Neural cell (in vitro differentiated cells): ENCODE data around the gene TCF12.

Experiments used
- EP300 ChIP-seq: fragments of 450-650 bp; conservative IDR thresholded peaks from 2 replicates; pipeline ENCODE4 v1.6.1; 2014; ENCODE audit warnings: antibody characterized with exemption, mild to moderate bottlenecking, moderate library complexity; ENCODE audit not compliant: poor library complexity, severe bottlenecking
- EZH2 ChIP-seq: fragments of 200-600, 300-800 bp; shearing (Covaris generic), sonication (generic); IDR thresholded peaks from 2 replicates; pipeline ENCODE4 v1.6.1; 2014; ENCODE audit warnings: antibody characterized with exemption, low read length, borderline replicate concordance, mild to moderate bottlenecking; ENCODE audit not compliant: insufficient read depth, poor library complexity, severe bottlenecking
- MXI1 ChIP-seq: fragments of 450-650 bp; conservative IDR thresholded peaks from 2 replicates; pipeline ENCODE4 v1.6.1; 2014; ENCODE audit warnings: antibody characterized with exemption, mild to moderate bottlenecking; ENCODE audit not compliant: poor library complexity, severe bottlenecking
- POLR2AphosphoS5 ChIP-seq: IDR thresholded peaks from 2 replicates; pipeline ENCODE4 v1.6.1; 2012
- RAD21 ChIP-seq: fragments of 450-650 bp; conservative IDR thresholded peaks from 2 replicates; pipeline ENCODE4 v1.6.1; 2014; ENCODE audit warnings: antibody characterized with exemption, mild to moderate bottlenecking, moderate library complexity
- TF ChIP-seq, protein P1 (sequence below): fragments of 450-650 bp; IDR thresholded peaks from 2 replicates; pipeline ENCODE4 v1.5.1; 2014; ENCODE audit warnings: antibody characterized with exemption, mild to moderate bottlenecking, moderate library complexity; ENCODE audit not compliant: poor library complexity, severe bottlenecking

DNA sequence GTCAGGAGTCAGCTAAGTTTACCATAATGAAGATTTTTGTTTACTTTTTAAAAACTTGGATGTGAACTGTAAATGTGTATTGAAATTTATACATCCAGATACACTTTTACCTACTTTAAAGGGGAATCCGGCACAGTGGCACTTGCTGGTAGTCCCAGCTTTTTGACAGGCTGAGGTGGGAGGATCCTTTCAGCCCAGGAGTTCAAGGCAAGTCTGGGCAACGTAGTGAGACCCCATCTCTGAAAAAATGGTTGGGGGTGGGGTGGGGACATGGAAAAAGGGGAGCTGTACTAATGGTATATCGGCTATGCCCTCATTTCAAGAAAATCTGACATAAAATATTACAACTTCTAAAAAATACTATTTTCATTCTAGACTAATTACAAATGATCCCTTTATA, 362.0 kb downstream of the TCF12 start:
- TF ChIP-seq, protein P1, sequence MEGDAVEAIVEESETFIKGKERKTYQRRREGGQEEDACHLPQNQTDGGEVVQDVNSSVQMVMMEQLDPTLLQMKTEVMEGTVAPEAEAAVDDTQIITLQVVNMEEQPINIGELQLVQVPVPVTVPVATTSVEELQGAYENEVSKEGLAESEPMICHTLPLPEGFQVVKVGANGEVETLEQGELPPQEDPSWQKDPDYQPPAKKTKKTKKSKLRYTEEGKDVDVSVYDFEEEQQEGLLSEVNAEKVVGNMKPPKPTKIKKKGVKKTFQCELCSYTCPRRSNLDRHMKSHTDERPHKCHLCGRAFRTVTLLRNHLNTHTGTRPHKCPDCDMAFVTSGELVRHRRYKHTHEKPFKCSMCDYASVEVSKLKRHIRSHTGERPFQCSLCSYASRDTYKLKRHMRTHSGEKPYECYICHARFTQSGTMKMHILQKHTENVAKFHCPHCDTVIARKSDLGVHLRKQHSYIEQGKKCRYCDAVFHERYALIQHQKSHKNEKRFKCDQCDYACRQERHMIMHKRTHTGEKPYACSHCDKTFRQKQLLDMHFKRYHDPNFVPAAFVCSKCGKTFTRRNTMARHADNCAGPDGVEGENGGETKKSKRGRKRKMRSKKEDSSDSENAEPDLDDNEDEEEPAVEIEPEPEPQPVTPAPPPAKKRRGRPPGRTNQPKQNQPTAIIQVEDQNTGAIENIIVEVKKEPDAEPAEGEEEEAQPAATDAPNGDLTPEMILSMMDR: no peak
- TF ChIP-seq POLR2AphosphoS5 (no peak), EP300 (no peak), RAD21 (no peak), EZH2 (no peak), MXI1 (no peak)
